GM12878 (cell line): ENCODE measurements around the gene SEPTIN5. TPM values are rescaled to one million over a fixed set of nuclear protein-coding genes. Genes with fewer than 3 reads are reported as not detected.
A peak's percentile ranks its signal among the peaks of the same experiment; 100 is the strongest.

Source experiments
- ATAC-seq: fragments of 200-7000 bp; cut with Tn5 transposase; 3 replicates; pipeline ENCODE4 v1.9.1; 2020; ENCODE audit warnings: mild to moderate bottlenecking, moderate library complexity
- BruUV-seq: library from RNA; stranded (reverse); fragments of 400-500 nt; replicated peaks from 2 replicates; lab custom pipeline; 2021; lab: Mats Ljungman, UMichigan
- CTCF ChIA-PET: fragments of 300-600 bp; sonication (Branson Sonifier 250); formaldehyde crosslinking; extraction: SDS; loops from one replicate; lab custom pipeline; 2021; ENCODE audit warnings: inconsistent platforms; lab: Yijun Ruan, JAX
- POLR2A ChIA-PET: fragments of 350-600 bp; formaldehyde crosslinking; extraction: SDS; loops from one replicate; lab custom pipeline; 2021; ENCODE audit warnings: inconsistent platforms; lab: Charles Lee
- RAD21 ChIA-PET: fragments of 300-600 bp; sonication (Branson Sonifier 250); formaldehyde crosslinking; loops from one replicate; lab custom pipeline; 2023; ENCODE audit warnings: antibody characterized with exemption; ENCODE audit not compliant: unreplicated experiment; lab: Charles Lee
- SMC1A ChIA-PET: fragments of 300-600 bp; sonication (Branson Sonifier 250); formaldehyde crosslinking; loops from one replicate; lab custom pipeline; 2023; ENCODE audit not compliant: unreplicated experiment, uncharacterized antibody; lab: Charles Lee
- DNase-seq: peaks from one replicate; pipeline ENCODE4 v3.0.0-alpha.2; 2011; ENCODE audit warnings: low read depth, low spot score
- FAIRE-seq: peaks from 3 replicates; lab custom pipeline; 2011; peaks lifted over from hg19 to GRCh38; lab: Jason Lieb, UNC
- H2AFZ ChIP-seq: 2 replicates; pipeline ENCODE4 v1.6.0; 2011; ENCODE audit warnings: low read depth, low read length, control low read depth; ENCODE audit not compliant: control insufficient read depth
- H3K27ac ChIP-seq: 2 replicates; pipeline ENCODE4 v1.5.1; 2011; ENCODE audit warnings: control low read depth; ENCODE audit not compliant: control insufficient read depth, insufficient read depth
- H3K27me3 ChIP-seq, 2 experiments: replicated peaks in 1 of 2; 2 replicates each; pipeline versions ENCODE4 v1.6.0 to v1.6.1; 2011; ENCODE audit warnings: low read length in 1 of 2; ENCODE audit not compliant: control insufficient read depth in 2 of 2, insufficient read depth in 2 of 2
- H3K36me3 ChIP-seq, 2 experiments: 2 replicates each; pipeline ENCODE4 v1.5.1; 2011; ENCODE audit warnings: low read length in 1 of 2; ENCODE audit not compliant: control insufficient read depth in 2 of 2, insufficient read depth in 2 of 2
- H3K4me1 ChIP-seq: 2 replicates; pipeline ENCODE4 v1.6.1; 2011; ENCODE audit warnings: mild to moderate bottlenecking, low read length, moderate library complexity, mixed read lengths; ENCODE audit not compliant: control insufficient read depth, insufficient read depth
- H3K4me2 ChIP-seq: 2 replicates; pipeline ENCODE4 v1.6.0; 2011; ENCODE audit warnings: control low read depth; ENCODE audit not compliant: control insufficient read depth, insufficient read depth
- H3K4me3 ChIP-seq: fragments of 200-600 bp; sonication (generic); 2 replicates; pipeline ENCODE4 v1.5.1; 2016
- H3K79me2 ChIP-seq: 2 replicates; pipeline ENCODE4 v1.6.0; 2011; ENCODE audit warnings: low read length; ENCODE audit not compliant: control insufficient read depth, insufficient read depth
- H3K9ac ChIP-seq: 2 replicates; pipeline ENCODE4 v1.8.0; 2011; ENCODE audit warnings: low read length, control low read depth, mixed read lengths; ENCODE audit not compliant: control insufficient read depth, insufficient read depth
- H3K9me3 ChIP-seq: replicated peaks from 3 replicates; pipeline ENCODE4 v1.5.1; 2011; ENCODE audit warnings: mild to moderate bottlenecking, low read length; ENCODE audit not compliant: control insufficient read depth, insufficient read depth
- H4K20me1 ChIP-seq: 2 replicates; pipeline ENCODE4 v1.6.0; 2011; ENCODE audit not compliant: control insufficient read depth, insufficient read depth
- BACH1 ChIP-seq: fragments of 450-650 bp; IDR thresholded peaks from 2 replicates; pipeline ENCODE4 v1.6.1; 2017; ENCODE audit warnings: mild to moderate bottlenecking, borderline replicate concordance
- BHLHE40 ChIP-seq, 2 experiments: fragments of 450-650 bp in 1 of 2; IDR thresholded peaks; 2 replicates each; pipeline ENCODE4 v1.6.1; 2011 to 2017; ENCODE audit warnings: low read depth in 2 of 2, borderline replicate concordance in 1 of 2, improper control_type of control experiment in 1 of 2, low read length in 1 of 2, mild to moderate bottlenecking in 1 of 2
- IKZF1 ChIP-seq: fragments of 450-650 bp; conservative IDR thresholded peaks from 2 replicates; pipeline ENCODE4 v1.6.1; 2017; ENCODE audit warnings: antibody characterized with exemption, mild to moderate bottlenecking
- MAX ChIP-seq: IDR thresholded peaks from 2 replicates; pipeline ENCODE4 v1.6.1; 2012; ENCODE audit warnings: low read depth, low read length, improper control_type of control experiment
- NR2F1 ChIP-seq: fragments of 450-650 bp; conservative IDR thresholded peaks from 2 replicates; pipeline ENCODE4 v1.6.1; 2017; ENCODE audit warnings: mild to moderate bottlenecking
- RAD21 ChIP-seq: IDR thresholded peaks from 2 replicates; pipeline ENCODE4 v1.6.1; 2011; ENCODE audit warnings: mild to moderate bottlenecking, low read depth, low read length, moderate library complexity; ENCODE audit not compliant: insufficient read depth
- RFX5 ChIP-seq: IDR thresholded peaks from 2 replicates; pipeline ENCODE4 v1.6.1; 2011; ENCODE audit warnings: low read depth, low read length, improper control_type of control experiment
- SMARCA5 ChIP-seq: fragments of 450-650 bp; IDR thresholded peaks from 2 replicates; pipeline ENCODE4 v1.6.1; 2017; ENCODE audit warnings: mild to moderate bottlenecking
- TCF12 ChIP-seq: IDR thresholded peaks from 2 replicates; pipeline ENCODE4 v1.6.1; 2011; ENCODE audit warnings: low read depth, mild to moderate bottlenecking, low read length
- TCF3 ChIP-seq: IDR thresholded peaks from 2 replicates; pipeline ENCODE4 v1.6.1; 2012; ENCODE audit warnings: low read depth, mild to moderate bottlenecking, low read length, borderline replicate concordance; ENCODE audit not compliant: insufficient read depth
- ZBTB33 ChIP-seq: fragments of 450-650 bp; IDR thresholded peaks from 2 replicates; pipeline ENCODE4 v1.6.1; 2017; ENCODE audit warnings: mild to moderate bottlenecking
- ZNF207 ChIP-seq: fragments of 450-650 bp; IDR thresholded peaks from 2 replicates; pipeline ENCODE4 v1.6.1; 2014; ENCODE audit warnings: antibody characterized with exemption, mild to moderate bottlenecking, borderline replicate concordance
- WGBS: methylation state at CpG from one replicate; pipeline ENCODE4 v1.1.6; 2016; ENCODE audit warnings: low lambda C conversion rate; ENCODE audit not compliant: insufficient replicate concordance, insufficient coverage; ENCODE audit errors: missing lambda C conversion rate; 5-methylcytosine and 5-hydroxymethylcytosine counted together
- in situ Hi-C: fragments of 300-500 bp; cut with MboI; formaldehyde crosslinking; loops from 9 replicates; pipeline ENCODE4 v1.14.3; 2018; ENCODE audit warnings: mixed read lengths
- intact Hi-C: fragments of 100-400 bp; cut with micrococcal nuclease; formaldehyde crosslinking; loops from one replicate; pipeline ENCODE4 v1.14.2; 2022; ENCODE audit not compliant: unreplicated experiment
- polyA plus RNA-seq, 11 experiments: library from polyadenylated mRNA; depleted of rRNA in 4 of 11; unstranded in 6 of 11; stranded (reverse) in 5 of 11; fragments of >200 nt; fragmentation: Nextera tagmentation in 4 of 11; fragmentation: Illumina TruSeq in 1 of 11; extraction: Ambion mirVana in 4 of 11; extraction: Trizol in 1 of 11; gene quantifications; 1 replicate in 1 of 11; 2 replicates in 10 of 11; pipeline versions ENCODE4 v1.2.1 to v1.2.3, GENCODE V29; 2011 to 2016; ENCODE audit warnings: inconsistent platforms in 2 of 11, missing spikeins in 2 of 11, low read depth in 1 of 11
- total RNA-seq, 4 experiments: library from RNA; depleted of rRNA in 3 of 4; stranded (reverse); fragments of >200 nt in 3 of 4; fragmentation: Illumina TruSeq in 1 of 4; extraction: Trizol in 1 of 4; gene quantifications; 2 replicates each; pipeline versions ENCODE4 v1.2.1 to v1.2.3, GENCODE V29; 2013 to 2021
- TF ChIP-seq, protein P1 (sequence below), 3 experiments: IDR thresholded peaks in 2 of 3; conservative IDR thresholded peaks in 1 of 3; 2 replicates each; pipeline ENCODE4 v1.5.1; 2011; ENCODE audit warnings: low read depth in 3 of 3, low read length in 3 of 3, mild to moderate bottlenecking in 3 of 3, control low read depth in 2 of 3, moderate library complexity in 2 of 3, inconsistent platforms in 1 of 3, mixed read lengths in 1 of 3; ENCODE audit not compliant: control insufficient read depth in 2 of 3, insufficient read depth in 1 of 3; ENCODE audit errors: extremely low read depth in 1 of 3
- TF ChIP-seq, protein P2 (sequence below): fragments of 450-650 bp; IDR thresholded peaks from 2 replicates; pipeline ENCODE4 v1.6.1; 2017; ENCODE audit warnings: mild to moderate bottlenecking, moderate library complexity

SEPTIN5 gene
- total and polyA plus RNA-seq, 10 of the 15 experiments (the other 5 are each of a cell fraction or from before 2014, with no cell fraction given) = 0.13 to 1.1 (median 0.34) TPM; not detected in 5

DNA sequence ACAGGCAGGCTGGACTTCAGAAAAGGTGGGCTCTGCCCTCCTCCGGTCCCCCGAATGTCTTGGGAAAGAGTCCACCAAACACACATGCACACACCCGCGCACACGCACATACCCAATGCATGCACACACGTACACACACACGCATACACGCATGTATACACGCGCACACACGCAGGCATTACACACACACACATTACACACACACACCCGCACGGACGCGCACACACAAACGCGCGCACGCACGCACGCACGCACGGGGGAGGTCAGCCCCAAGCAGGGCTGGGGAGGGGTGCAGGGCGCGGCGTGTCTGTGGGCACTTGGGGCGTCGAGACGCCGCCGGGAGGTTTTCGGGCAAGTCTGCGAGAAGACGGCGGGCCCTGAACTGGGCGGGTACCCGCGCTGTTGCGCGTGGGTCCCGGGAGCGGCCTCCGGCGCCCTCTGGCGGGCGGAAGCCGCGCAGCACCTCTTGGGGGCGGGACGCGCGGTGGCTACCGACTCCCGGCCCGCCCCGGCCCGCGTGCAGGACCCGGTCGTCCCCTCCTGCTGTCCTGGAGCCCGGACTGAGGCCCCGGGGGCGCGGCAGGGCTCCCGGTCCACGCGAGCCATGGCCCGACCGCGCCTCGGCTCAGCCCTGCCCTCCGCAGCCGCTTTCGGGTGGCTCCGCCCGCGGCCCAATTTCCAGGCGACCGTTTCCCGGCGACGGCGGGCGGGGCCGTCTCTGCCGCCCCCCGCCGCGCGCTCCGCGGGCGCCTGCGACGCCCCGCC, 3.6 kb downstream of the SEPTIN5 start:
- Histone ChIP-seq H4K20me1 (no peaks in the 10 kb centered on the region), H3K27ac (no peak overlapping the region), H3K27me3 (peaks cover 3 to 5% of the 10 kb centered on the region in 2 experiments; a peak in 3 of 4 replicates), H3K36me3 (no peaks in the 10 kb centered on the region), H2AFZ (peak overlapping the region; percentile 40), H3K4me3 (peak overlapping the region; percentile 44; the same call in 1 of the 2 replicates), H3K9ac (no peak overlapping the region; the same call in 1 of the 2 replicates), H3K4me1 (peaks cover 9% of the 10 kb centered on the region), H3K79me2 (no peaks in the 10 kb centered on the region), H3K4me2 (peak overlapping the region; percentile 84), H3K9me3 (no peaks in the 10 kb centered on the region; the same call in 2 of the 3 replicates)
- FAIRE-seq (no peak), DNase-seq (no peak), ATAC-seq (peak; percentile 96)
- in situ Hi-C loops = no loop called here
- BruUV-seq = no TSS peak
- ChIA-PET SMC1A (no interaction called here), CTCF (no interaction called here), RAD21 (no interaction called here), POLR2A (no interaction called here)
- intact Hi-C loops = no loop called here
- WGBS = 19% methylated on average over 48 of the region's 96 CpGs
- TF ChIP-seq MAX (no peak), TCF3 (peak; percentile 45; the same call in 1 of the 2 replicates), BACH1 (peak; percentile 64; the same call in 1 of the 2 replicates), ZNF207 (peak; percentile 58), TCF12 (0 out of 2 replicates have a peak, but pooled peaks have one; percentile 20), BHLHE40 (IDR thresholded peaks at IDR 0.05; ENCODE audit: borderline replicate concordance in 1 of 2, low read depth in 2 of 2, low read length in 1 of 2) (peak; percentile 50 to 75), ZBTB33 (0 out of 2 replicates have a peak, but pooled peaks have one; percentile 30), NR2F1 (peak; percentile 17; the same call in 1 of the 2 replicates), IKZF1 (peak; percentile 41; the same call in 1 of the 2 replicates), RAD21 (peak; percentile 50), SMARCA5 (peak; percentile 63; the same call in 1 of the 2 replicates), RFX5 (no peak)
- TF ChIP-seq, protein P1, sequence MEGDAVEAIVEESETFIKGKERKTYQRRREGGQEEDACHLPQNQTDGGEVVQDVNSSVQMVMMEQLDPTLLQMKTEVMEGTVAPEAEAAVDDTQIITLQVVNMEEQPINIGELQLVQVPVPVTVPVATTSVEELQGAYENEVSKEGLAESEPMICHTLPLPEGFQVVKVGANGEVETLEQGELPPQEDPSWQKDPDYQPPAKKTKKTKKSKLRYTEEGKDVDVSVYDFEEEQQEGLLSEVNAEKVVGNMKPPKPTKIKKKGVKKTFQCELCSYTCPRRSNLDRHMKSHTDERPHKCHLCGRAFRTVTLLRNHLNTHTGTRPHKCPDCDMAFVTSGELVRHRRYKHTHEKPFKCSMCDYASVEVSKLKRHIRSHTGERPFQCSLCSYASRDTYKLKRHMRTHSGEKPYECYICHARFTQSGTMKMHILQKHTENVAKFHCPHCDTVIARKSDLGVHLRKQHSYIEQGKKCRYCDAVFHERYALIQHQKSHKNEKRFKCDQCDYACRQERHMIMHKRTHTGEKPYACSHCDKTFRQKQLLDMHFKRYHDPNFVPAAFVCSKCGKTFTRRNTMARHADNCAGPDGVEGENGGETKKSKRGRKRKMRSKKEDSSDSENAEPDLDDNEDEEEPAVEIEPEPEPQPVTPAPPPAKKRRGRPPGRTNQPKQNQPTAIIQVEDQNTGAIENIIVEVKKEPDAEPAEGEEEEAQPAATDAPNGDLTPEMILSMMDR (IDR thresholded peaks at IDR 0.05 in 2 of 3, conservative IDR thresholded peaks at IDR 0.05 in 1 of 3; ENCODE audit: control insufficient read depth in 2 of 3, extremely low read depth in 1 of 3, insufficient read depth in 1 of 3, low read depth in 3 of 3, low read length in 3 of 3) = peak; percentile 67 to 90 (median 89)
- TF ChIP-seq, protein P2, sequence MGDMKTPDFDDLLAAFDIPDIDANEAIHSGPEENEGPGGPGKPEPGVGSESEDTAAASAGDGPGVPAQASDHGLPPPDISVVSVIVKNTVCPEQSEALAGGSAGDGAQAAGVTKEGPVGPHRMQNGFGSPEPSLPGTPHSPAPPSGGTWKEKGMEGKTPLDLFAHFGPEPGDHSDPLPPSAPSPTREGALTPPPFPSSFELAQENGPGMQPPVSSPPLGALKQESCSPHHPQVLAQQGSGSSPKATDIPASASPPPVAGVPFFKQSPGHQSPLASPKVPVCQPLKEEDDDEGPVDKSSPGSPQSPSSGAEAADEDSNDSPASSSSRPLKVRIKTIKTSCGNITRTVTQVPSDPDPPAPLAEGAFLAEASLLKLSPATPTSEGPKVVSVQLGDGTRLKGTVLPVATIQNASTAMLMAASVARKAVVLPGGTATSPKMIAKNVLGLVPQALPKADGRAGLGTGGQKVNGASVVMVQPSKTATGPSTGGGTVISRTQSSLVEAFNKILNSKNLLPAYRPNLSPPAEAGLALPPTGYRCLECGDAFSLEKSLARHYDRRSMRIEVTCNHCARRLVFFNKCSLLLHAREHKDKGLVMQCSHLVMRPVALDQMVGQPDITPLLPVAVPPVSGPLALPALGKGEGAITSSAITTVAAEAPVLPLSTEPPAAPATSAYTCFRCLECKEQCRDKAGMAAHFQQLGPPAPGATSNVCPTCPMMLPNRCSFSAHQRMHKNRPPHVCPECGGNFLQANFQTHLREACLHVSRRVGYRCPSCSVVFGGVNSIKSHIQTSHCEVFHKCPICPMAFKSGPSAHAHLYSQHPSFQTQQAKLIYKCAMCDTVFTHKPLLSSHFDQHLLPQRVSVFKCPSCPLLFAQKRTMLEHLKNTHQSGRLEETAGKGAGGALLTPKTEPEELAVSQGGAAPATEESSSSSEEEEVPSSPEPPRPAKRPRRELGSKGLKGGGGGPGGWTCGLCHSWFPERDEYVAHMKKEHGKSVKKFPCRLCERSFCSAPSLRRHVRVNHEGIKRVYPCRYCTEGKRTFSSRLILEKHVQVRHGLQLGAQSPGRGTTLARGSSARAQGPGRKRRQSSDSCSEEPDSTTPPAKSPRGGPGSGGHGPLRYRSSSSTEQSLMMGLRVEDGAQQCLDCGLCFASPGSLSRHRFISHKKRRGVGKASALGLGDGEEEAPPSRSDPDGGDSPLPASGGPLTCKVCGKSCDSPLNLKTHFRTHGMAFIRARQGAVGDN = peak; percentile 22; the same call in 1 of the 2 replicates
